ENCODE measurements around the gene DGCR2. TPM values are rescaled to one million over a fixed set of nuclear protein-coding genes. Genes with fewer than 3 reads are reported as not detected.

The DGCR2 gene
- total and polyA plus RNA-seq, 2 of the 4 experiments (the other 2 are of a cell fraction), result 17.2 to 35.4 TPM

DNA sequence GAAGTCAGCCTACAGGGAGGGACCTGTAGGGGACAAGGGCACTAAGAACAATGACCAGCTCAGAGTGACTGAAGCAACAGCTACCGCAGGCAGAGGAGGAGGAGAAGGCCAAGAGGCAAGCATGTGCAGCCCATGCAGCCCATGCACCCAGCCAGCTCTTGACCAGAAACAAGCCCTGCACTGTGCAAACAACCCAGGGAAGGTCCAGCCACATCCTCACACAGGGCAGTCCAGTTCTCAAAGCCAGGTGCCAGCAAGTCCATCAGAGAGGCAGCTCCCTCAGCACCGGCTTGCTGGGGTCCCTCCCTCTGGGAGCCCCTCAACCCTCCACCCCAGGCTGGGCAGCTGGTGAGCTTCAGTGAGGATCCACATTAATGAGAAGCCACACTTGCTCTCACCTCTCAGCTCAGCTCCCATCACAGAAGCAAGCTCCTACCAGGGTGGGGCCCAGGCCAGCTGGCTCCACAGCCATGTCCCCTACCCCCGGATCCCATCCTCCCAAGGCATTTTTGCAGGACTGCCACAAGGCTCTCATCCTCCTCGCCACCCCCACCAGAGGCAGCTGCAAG lies 7.1 kb downstream of the DGCR2 start:
- Histone ChIP-seq H2AK5ac (ENCODE audit: low read depth, low read length) (no peak overlapping the region), H2BK20ac (ENCODE audit: low read depth, low read length) (no peak overlapping the region), H4K91ac (ENCODE audit: insufficient read depth, low read depth, low read length) (no peak overlapping the region), H3K27ac (ENCODE audit: insufficient read depth, low read length) (no peak overlapping the region), H4K20me1 (ENCODE audit: insufficient read depth, low read length) (peaks cover 84% of the 10 kb centered on the region), H3K14ac (replicated peaks; ENCODE audit: low read depth, low read length) (no peak overlapping the region), H2BK5ac (ENCODE audit: low read depth, low read length, poor library complexity, severe bottlenecking) (no peak overlapping the region), H3K27me3 (ENCODE audit: control insufficient read depth, insufficient read depth, low read length) (no peaks in the 10 kb centered on the region), H3K9ac (ENCODE audit: low read depth, low read length) (no peak overlapping the region), H2BK15ac (ENCODE audit: low read depth, low read length) (no peak overlapping the region), H3K4me1 (ENCODE audit: control insufficient read depth, insufficient read depth, low read length) (peaks cover 6% of the 10 kb centered on the region; the same call in 1 of the 2 replicates), H3K4ac (ENCODE audit: low read depth, low read length) (no peak overlapping the region), H3K56ac (ENCODE audit: extremely low read depth, insufficient read depth, low read length) (no peak overlapping the region), H2AK9ac (replicated peaks; ENCODE audit: low read depth, low read length, poor library complexity) (no peak overlapping the region), H4K8ac (ENCODE audit: low read depth in 2 of 2, low read length in 2 of 2) (no peak overlapping the region), H3K9me1 (ENCODE audit: insufficient read depth, low read length) (peaks cover 45% of the 10 kb centered on the region), H2AFZ (replicated peaks; ENCODE audit: low read length, poor library complexity) (no peak overlapping the region), H3K36me3 (ENCODE audit: control insufficient read depth, insufficient read depth, low read length) (peaks cover 6% of the 10 kb centered on the region; the same call in 1 of the 2 replicates), H3K4me2 (ENCODE audit: low read depth, low read length) (no peak overlapping the region), H3K18ac (ENCODE audit: low read depth, low read length) (no peak overlapping the region), H3K79me1 (ENCODE audit: low read depth in 1 of 2, low read length in 2 of 2) (peaks cover 33 to 80% of the 10 kb centered on the region in 2 experiments), H2BK120ac (ENCODE audit: low read depth, low read length) (no peak overlapping the region), H3K9me3 (ENCODE audit: control insufficient read depth, insufficient read depth, low read length) (no peaks in the 10 kb centered on the region), H3K23ac (ENCODE audit: low read depth, low read length) (peak overlapping the region; percentile 53; the same call in 1 of the 2 replicates), H4K5ac (ENCODE audit: low read depth, low read length) (no peak overlapping the region), H3K4me3 (ENCODE audit: insufficient read depth, low read depth, low read length) (no peak overlapping the region)
- no CpG with 5 or more reads among the region's 4 CpGs for WGBS, 2 experiments (ENCODE audit: extremely low coverage in 2 of 2, insufficient read length in 1 of 2)
- TF ChIP-seq, protein P1, sequence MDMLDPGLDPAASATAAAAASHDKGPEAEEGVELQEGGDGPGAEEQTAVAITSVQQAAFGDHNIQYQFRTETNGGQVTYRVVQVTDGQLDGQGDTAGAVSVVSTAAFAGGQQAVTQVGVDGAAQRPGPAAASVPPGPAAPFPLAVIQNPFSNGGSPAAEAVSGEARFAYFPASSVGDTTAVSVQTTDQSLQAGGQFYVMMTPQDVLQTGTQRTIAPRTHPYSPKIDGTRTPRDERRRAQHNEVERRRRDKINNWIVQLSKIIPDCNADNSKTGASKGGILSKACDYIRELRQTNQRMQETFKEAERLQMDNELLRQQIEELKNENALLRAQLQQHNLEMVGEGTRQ (IDR thresholded peaks at IDR 0.05; ENCODE audit: low read depth, low read length), result no peak
- TF ChIP-seq POLR2A (IDR thresholded peaks at IDR 0.05; ENCODE audit: low read depth, low read length) (no peak), MAFK (IDR thresholded peaks at IDR 0.05; ENCODE audit: low read depth, low read length) (no peak), CEBPB (IDR thresholded peaks at IDR 0.05; ENCODE audit: low read depth, low read length) (no peak), MXI1 (IDR thresholded peaks at IDR 0.05; ENCODE audit: borderline replicate concordance, low read depth, low read length) (no peak), SMC3 (IDR thresholded peaks at IDR 0.05; ENCODE audit: low read depth, low read length) (no peak), RCOR1 (IDR thresholded peaks at IDR 0.05; ENCODE audit: insufficient replicate concordance, low read length) (no peak), RFX5 (IDR thresholded peaks at IDR 0.05; ENCODE audit: low read depth, low read length) (no peak), CHD1 (IDR thresholded peaks at IDR 0.05; ENCODE audit: low read depth, low read length) (no peak), RAD21 (IDR thresholded peaks at IDR 0.05; ENCODE audit: low read length) (no peak)
- TF ChIP-seq, protein P2, sequence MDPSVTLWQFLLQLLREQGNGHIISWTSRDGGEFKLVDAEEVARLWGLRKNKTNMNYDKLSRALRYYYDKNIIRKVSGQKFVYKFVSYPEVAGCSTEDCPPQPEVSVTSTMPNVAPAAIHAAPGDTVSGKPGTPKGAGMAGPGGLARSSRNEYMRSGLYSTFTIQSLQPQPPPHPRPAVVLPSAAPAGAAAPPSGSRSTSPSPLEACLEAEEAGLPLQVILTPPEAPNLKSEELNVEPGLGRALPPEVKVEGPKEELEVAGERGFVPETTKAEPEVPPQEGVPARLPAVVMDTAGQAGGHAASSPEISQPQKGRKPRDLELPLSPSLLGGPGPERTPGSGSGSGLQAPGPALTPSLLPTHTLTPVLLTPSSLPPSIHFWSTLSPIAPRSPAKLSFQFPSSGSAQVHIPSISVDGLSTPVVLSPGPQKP (IDR thresholded peaks at IDR 0.05; ENCODE audit: borderline replicate concordance, low read depth, low read length), result no peak
- DNase-seq (no peak), ATAC-seq (ENCODE audit: low read depth) (no peak)
- no TSS peak for BruUV-seq (replicated peaks)
- intact Hi-C loops (cut with micrococcal nuclease), result no loop called here
- in situ Hi-C loops (cut with MboI; ENCODE audit: low sequenced_read_pairs), result no loop called here
- ChIA-PET CTCF (no interaction called here), POLR2A (ENCODE audit: unreplicated experiment) (interaction anchor here (0.6 kb wide), 1 partner anchor 17 kb away, joined by 4 read pairs; no protein-coding TSS in a partner anchor)
- dilution Hi-C loops (cut with HindIII; ENCODE audit: low sequenced_read_pairs, unreplicated experiment), result no loop called here

Measured in IMR-90 (cell line).